H1 (cell line): ENCODE data around the gene MYLK3. TPM values are rescaled to one million over a fixed set of nuclear protein-coding genes. Genes with fewer than 3 reads are reported as not detected.
A peak's percentile ranks its signal among the peaks of the same experiment; 100 is the strongest.

Experiments used
- CTCF ChIA-PET: fragments of 300-600 bp; sonication (Branson Sonifier 250); formaldehyde crosslinking; loops from one replicate; lab custom pipeline; 2021; ENCODE audit not compliant: partially characterized antibody; lab: Charles Lee
- POLR2A ChIA-PET: fragments of 300-600 bp; sonication (Branson Sonifier 250); formaldehyde crosslinking; loops from one replicate; lab custom pipeline; 2021; ENCODE audit warnings: inconsistent platforms; ENCODE audit not compliant: partially characterized antibody; lab: Charles Lee
- DNase-seq, 2 experiments: peaks; one replicate each; pipeline versions ENCODE4 v3.0.0 to v3.0.0-alpha.2; 2010 to 2022; ENCODE audit warnings: low spot score in 2 of 2, low read depth in 1 of 2, mixed read lengths in 1 of 2
- FAIRE-seq: peaks from 2 replicates; lab custom pipeline; 2011; peaks lifted over from hg19 to GRCh38; lab: Jason Lieb, UNC
- H2AFZ ChIP-seq: 2 replicates; pipeline ENCODE4 v1.8.1; 2012; ENCODE audit warnings: low read length, inconsistent platforms
- H2AK5ac ChIP-seq: 2 replicates; pipeline ENCODE4 v1.6.1; 2013; ENCODE audit warnings: low read depth, low read length
- H2BK120ac ChIP-seq: replicated peaks from 2 replicates; pipeline ENCODE3; 2013; ENCODE audit warnings: low read depth, low read length, inconsistent platforms
- H2BK12ac ChIP-seq: 2 replicates; pipeline ENCODE4 v1.6.1; 2013; ENCODE audit warnings: low read depth, low read length
- H2BK15ac ChIP-seq: 2 replicates; pipeline ENCODE4 v1.6.1; 2013; ENCODE audit warnings: low read length
- H2BK20ac ChIP-seq: 2 replicates; pipeline ENCODE4 v1.6.1; 2013; ENCODE audit warnings: low read length
- H2BK5ac ChIP-seq: 2 replicates; pipeline ENCODE4 v1.6.1; 2013; ENCODE audit warnings: low read depth, low read length
- H3K14ac ChIP-seq: 2 replicates; pipeline ENCODE4 v1.6.1; 2013; ENCODE audit warnings: inconsistent platforms; ENCODE audit not compliant: insufficient read length
- H3K18ac ChIP-seq: 2 replicates; pipeline ENCODE4 v1.6.1; 2013; ENCODE audit warnings: low read length; ENCODE audit errors: extremely low read depth
- H3K23ac ChIP-seq: 2 replicates; pipeline ENCODE4 v1.6.1; 2013; ENCODE audit warnings: inconsistent platforms; ENCODE audit not compliant: insufficient read length
- H3K23me2 ChIP-seq: 2 replicates; pipeline ENCODE4 v1.6.1; 2013; ENCODE audit warnings: low read depth, low read length
- H3K27ac ChIP-seq: 2 replicates; pipeline ENCODE4 v1.6.1; 2011; ENCODE audit warnings: low read depth, low read length, inconsistent platforms
- H3K27me3 ChIP-seq, 4 experiments: replicated peaks in 1 of 4; 1 replicate in 1 of 4; 2 replicates in 3 of 4; pipeline versions ENCODE4 v1.6.1 to v1.8.1; 2011 to 2013; ENCODE audit warnings: low read length in 3 of 4, mild to moderate bottlenecking in 3 of 4, inconsistent platforms in 2 of 4, mixed read lengths in 2 of 4, moderate library complexity in 1 of 4; ENCODE audit not compliant: control insufficient read depth in 3 of 4, insufficient read depth in 3 of 4; ENCODE audit errors: extremely low read depth in 1 of 4
- H3K36me3 ChIP-seq, 4 experiments: 2 replicates each; pipeline versions ENCODE4 v1.6.1 to v1.8.1; 2011 to 2013; ENCODE audit warnings: mild to moderate bottlenecking in 4 of 4, low read length in 3 of 4, moderate library complexity in 2 of 4, control low read depth in 1 of 4, inconsistent platforms in 1 of 4; ENCODE audit not compliant: insufficient read depth in 4 of 4, control insufficient read depth in 2 of 4
- H3K4ac ChIP-seq: replicated peaks from 2 replicates; pipeline ENCODE3; 2013; ENCODE audit warnings: low read length, low read depth, mixed read lengths, inconsistent platforms; ENCODE audit not compliant: insufficient read length
- H3K4me1 ChIP-seq, 4 experiments: replicated peaks in 1 of 4; 1 replicate in 1 of 4; 2 replicates in 3 of 4; pipeline versions ENCODE4 v1.6.1 to v1.8.1; 2011 to 2013; ENCODE audit warnings: low read length in 3 of 4, inconsistent platforms in 2 of 4, mixed read lengths in 1 of 4; ENCODE audit not compliant: insufficient read depth in 4 of 4, control insufficient read depth in 3 of 4
- H3K4me2 ChIP-seq, 2 experiments: 2 replicates each; pipeline versions ENCODE4 v1.6.1 to v1.8.1; 2011 to 2013; ENCODE audit warnings: low read depth in 2 of 2, low read length in 2 of 2, control low read depth in 1 of 2, inconsistent platforms in 1 of 2, mild to moderate bottlenecking in 1 of 2; ENCODE audit not compliant: insufficient read depth in 1 of 2
- H3K4me3 ChIP-seq, 4 experiments: fragments of 200-600, 300-600 bp in 1 of 4; sonication (generic), shearing (Covaris generic), sonication (Bioruptor Twin) in 1 of 4; 2 replicates each; pipeline versions ENCODE4 v1.5.1 to v1.8.1; 2011 to 2016; ENCODE audit warnings: low read length in 4 of 4, low read depth in 3 of 4, control low read depth in 2 of 4, inconsistent platforms in 2 of 4, mild to moderate bottlenecking in 2 of 4, mixed read lengths in 1 of 4, moderate library complexity in 1 of 4; ENCODE audit not compliant: insufficient read depth in 2 of 4; ENCODE audit errors: extremely low read depth in 1 of 4
- H3K56ac ChIP-seq: replicated peaks from 2 replicates; pipeline ENCODE3; 2013; ENCODE audit warnings: low read depth, mild to moderate bottlenecking, mixed read lengths, low read length, inconsistent platforms; ENCODE audit not compliant: insufficient read length
- H3K79me1 ChIP-seq: 2 replicates; pipeline ENCODE4 v1.6.1; 2013; ENCODE audit warnings: low read depth, low read length, control low read depth
- H3K79me2 ChIP-seq, 2 experiments: 2 replicates each; pipeline versions ENCODE4 v1.6.1 to v1.8.1; 2012 to 2013; ENCODE audit warnings: low read length in 2 of 2, mild to moderate bottlenecking in 2 of 2, inconsistent platforms in 1 of 2; ENCODE audit not compliant: insufficient read depth in 2 of 2, control insufficient read depth in 1 of 2
- H3K9ac ChIP-seq, 4 experiments: replicated peaks in 1 of 4; 1 replicate in 1 of 4; 2 replicates in 3 of 4; pipeline versions ENCODE4 v1.6.1 to v1.8.1; 2011 to 2013; ENCODE audit warnings: low read depth in 3 of 4, low read length in 3 of 4, control low read depth in 2 of 4, mild to moderate bottlenecking in 2 of 4, moderate library complexity in 2 of 4, inconsistent platforms in 1 of 4; ENCODE audit errors: extremely low read depth in 1 of 4
- H3K9me3 ChIP-seq, 2 experiments: 2 replicates each; pipeline versions ENCODE4 v1.6.1 to v1.8.1; 2012 to 2013; ENCODE audit warnings: mild to moderate bottlenecking in 2 of 2, moderate library complexity in 2 of 2, control low read depth in 1 of 2, inconsistent platforms in 1 of 2, low read depth in 1 of 2, low read length in 1 of 2, mixed read lengths in 1 of 2; ENCODE audit not compliant: insufficient read depth in 2 of 2
- H4K20me1 ChIP-seq, 2 experiments: replicated peaks in 1 of 2; 2 replicates each; pipeline versions ENCODE3 to v1.8.1; 2011 to 2013; ENCODE audit warnings: inconsistent platforms in 2 of 2, low read length in 2 of 2, mild to moderate bottlenecking in 1 of 2; ENCODE audit not compliant: insufficient read depth in 2 of 2, control insufficient read depth in 1 of 2
- H4K5ac ChIP-seq: 2 replicates; pipeline ENCODE4 v1.6.1; 2013; ENCODE audit warnings: low read length, low read depth, mixed read lengths, inconsistent platforms; ENCODE audit not compliant: insufficient read length
- H4K8ac ChIP-seq: 2 replicates; pipeline ENCODE4 v1.8.0; 2013; ENCODE audit warnings: mild to moderate bottlenecking, moderate library complexity, low read length, inconsistent platforms; ENCODE audit not compliant: insufficient read depth; ENCODE audit errors: extremely low read depth
- H4K91ac ChIP-seq: replicated peaks from 2 replicates; pipeline ENCODE3; 2013; ENCODE audit warnings: low read length, mixed read lengths, inconsistent platforms; ENCODE audit not compliant: insufficient read length
- BACH1 ChIP-seq: IDR thresholded peaks from 2 replicates; pipeline ENCODE4 v1.6.1; 2012; ENCODE audit warnings: low read length, improper control_type of control experiment
- BCL11A ChIP-seq, 2 experiments: IDR thresholded peaks; one replicate each; pipeline ENCODE4 v1.6.1; 2011; ENCODE audit warnings: low read depth in 2 of 2, low read length in 2 of 2, mild to moderate bottlenecking in 2 of 2
- BRCA1 ChIP-seq: IDR thresholded peaks from 2 replicates; pipeline ENCODE4 v1.6.1; 2012; ENCODE audit warnings: low read depth, low read length, improper control_type of control experiment
- CEBPB ChIP-seq: IDR thresholded peaks from 2 replicates; pipeline ENCODE4 v1.6.1; 2012; ENCODE audit warnings: low read depth, low read length
- E2F6 ChIP-seq: IDR thresholded peaks from 2 replicates; pipeline ENCODE4 v1.6.1; 2012; ENCODE audit warnings: inconsistent platforms
- GTF2F1 ChIP-seq: IDR thresholded peaks from 2 replicates; pipeline ENCODE4 v1.6.1; 2012; ENCODE audit warnings: low read depth, low read length, improper control_type of control experiment, borderline replicate concordance
- KDM5A ChIP-seq: fragments of 200-600 bp; IDR thresholded peaks from 2 replicates; pipeline ENCODE4 v1.7.1; 2012; ENCODE audit warnings: mild to moderate bottlenecking, low read length, inconsistent platforms, mixed read lengths
- MAX ChIP-seq: IDR thresholded peaks from 2 replicates; pipeline ENCODE4 v1.6.1; 2012; ENCODE audit warnings: inconsistent platforms
- POLR2A ChIP-seq, 2 experiments: IDR thresholded peaks; 1 replicate in 1 of 2; 2 replicates in 1 of 2; pipeline ENCODE4 v1.6.1; 2011; ENCODE audit warnings: low read depth in 2 of 2, low read length in 2 of 2, mild to moderate bottlenecking in 2 of 2; ENCODE audit errors: control extremely low read depth in 1 of 2
- RFX5 ChIP-seq: IDR thresholded peaks from 2 replicates; pipeline ENCODE4 v1.6.1; 2011; ENCODE audit warnings: low read depth, low read length, improper control_type of control experiment, borderline replicate concordance
- SP4 ChIP-seq: IDR thresholded peaks from 2 replicates; pipeline ENCODE4 v1.6.1; 2012; ENCODE audit warnings: low read length, inconsistent platforms
- TBP ChIP-seq: IDR thresholded peaks from 2 replicates; pipeline ENCODE4 v1.6.1; 2011; ENCODE audit warnings: low read depth, low read length, improper control_type of control experiment
- YY1 ChIP-seq: IDR thresholded peaks from 2 replicates; pipeline ENCODE4 v1.6.1; 2011; ENCODE audit warnings: low read depth, mild to moderate bottlenecking, low read length
- WGBS, 2 experiments: shearing (Covaris generic) in 1 of 2; methylation state at CpG; one replicate each; pipeline versions ENCODE4 v1.1.6 to v1.1.7; 2013 to 2015; ENCODE audit warnings: low lambda C conversion rate in 2 of 2, mixed read lengths in 2 of 2, inconsistent platforms in 1 of 2, low coverage in 1 of 2, missing lambda C conversion rate in 1 of 2; ENCODE audit not compliant: insufficient replicate concordance in 2 of 2, insufficient coverage in 1 of 2, insufficient read length in 1 of 2; ENCODE audit errors: extremely low coverage in 1 of 2, missing lambda C conversion rate in 1 of 2; 5-methylcytosine and 5-hydroxymethylcytosine counted together
- polyA plus RNA-seq, 7 experiments: library from polyadenylated mRNA; depleted of rRNA in 3 of 7; stranded (reverse) in 5 of 7; unstranded in 2 of 7; fragments of >200 nt in 5 of 7; fragments of 200-250 nt in 2 of 7; gene quantifications; 1 replicate in 5 of 7; 2 replicates in 1 of 7; 4 replicates in 1 of 7; pipeline versions ENCODE4 v1.2.1 to v1.2.3, GENCODE V29; 2011 to 2013; ENCODE audit warnings: missing spikeins in 2 of 7, mixed read lengths in 2 of 7
- total RNA-seq: library from RNA; stranded (reverse); fragmentation: NEBNext Ultra II Directional; extraction: Animal tissue kit (Norgen Biotek cat#: 25700); gene quantifications from 2 replicates; pipeline ENCODE4 v1.2.1, GENCODE V29; 2021

MYLK3 gene
- total and polyA plus RNA-seq, 2 of the 8 experiments (the other 6 are each of a cell fraction or from before 2014, with no cell fraction given), result 0.14 to 0.35 TPM

- H2BK12ac ChIP-seq, result no peak overlapping the region
- no peak overlapping the region for H3K27ac ChIP-seq
- H3K4me2 ChIP-seq, result no peak overlapping the region
- no peak overlapping the region for H4K91ac ChIP-seq
- H2BK120ac ChIP-seq, result no peak overlapping the region
- no peaks in the 10 kb centered on the region for H3K4me1 ChIP-seq
- H3K9me3 ChIP-seq, result no peaks in the 10 kb centered on the region; a peak in 1 of 4 replicates
- no peaks in the 10 kb centered on the region for H3K23me2 ChIP-seq
- H2BK15ac ChIP-seq, result no peak overlapping the region
- ChIA-PET POLR2A (no interaction called here), CTCF (interaction anchor here (1.4 kb wide), 1 partner anchor 10 kb away, joined by 4 read pairs; no protein-coding TSS in a partner anchor)
- no peak overlapping the region for H2AFZ ChIP-seq
- H3K18ac ChIP-seq, result no peak overlapping the region
- H3K4me3 ChIP-seq, result no peak overlapping the region
- no peaks in the 10 kb centered on the region for H3K36me3 ChIP-seq
- no peak overlapping the region for H4K5ac ChIP-seq
- no peaks in the 10 kb centered on the region for H3K27me3 ChIP-seq
- no peak overlapping the region for H2BK20ac ChIP-seq
- DNase-seq (peak in 1 of 2 experiments; percentile 3), FAIRE-seq (no peak)
- H3K4ac ChIP-seq, result no peak overlapping the region
- no peaks in the 10 kb centered on the region for H4K20me1 ChIP-seq
- no peak overlapping the region for H2BK5ac ChIP-seq
- no peak overlapping the region for H4K8ac ChIP-seq
- no peak overlapping the region for H3K14ac ChIP-seq
- H3K79me1 ChIP-seq, result no peaks in the 10 kb centered on the region
- H2AK5ac ChIP-seq, result no peak overlapping the region
- no peak overlapping the region for H3K23ac ChIP-seq
- H3K56ac ChIP-seq, result no peak overlapping the region
- H3K79me2 ChIP-seq, result no peaks in the 10 kb centered on the region
- WGBS, 2 experiments, result 82% methylated on average over 4 of the region's 4 CpGs; no CpG with 5 or more reads in 1 of the 2 experiments
- H3K9ac ChIP-seq, result no peak overlapping the region
- TF ChIP-seq POLR2A (IDR thresholded peaks at IDR 0.05; ENCODE audit: control extremely low read depth in 1 of 2, low read depth in 2 of 2, low read length in 2 of 2), result no peak
- TF ChIP-seq BRCA1, result no peak
- no peak for TF ChIP-seq E2F6
- no peak for TF ChIP-seq TBP
- TF ChIP-seq KDM5A, result no peak
- no peak for TF ChIP-seq CEBPB
- no peak for TF ChIP-seq SP4
- TF ChIP-seq RFX5, result no peak
- TF ChIP-seq MAX, result no peak
- TF ChIP-seq BACH1, result no peak
- no peak for TF ChIP-seq GTF2F1
- TF ChIP-seq YY1, result no peak
- TF ChIP-seq BCL11A (IDR thresholded peaks at IDR 0.05; ENCODE audit: low read depth in 2 of 2, low read length in 2 of 2), result no peak
These were observed 27.1 kb upstream of the MYLK3 start for GRCh38 chr16:46775214-46775613.
